Measurements from ENCODE around the gene EMC9.
A peak's percentile ranks its signal among the peaks of the same experiment; 100 is the strongest.

EMC9 gene

DNA sequence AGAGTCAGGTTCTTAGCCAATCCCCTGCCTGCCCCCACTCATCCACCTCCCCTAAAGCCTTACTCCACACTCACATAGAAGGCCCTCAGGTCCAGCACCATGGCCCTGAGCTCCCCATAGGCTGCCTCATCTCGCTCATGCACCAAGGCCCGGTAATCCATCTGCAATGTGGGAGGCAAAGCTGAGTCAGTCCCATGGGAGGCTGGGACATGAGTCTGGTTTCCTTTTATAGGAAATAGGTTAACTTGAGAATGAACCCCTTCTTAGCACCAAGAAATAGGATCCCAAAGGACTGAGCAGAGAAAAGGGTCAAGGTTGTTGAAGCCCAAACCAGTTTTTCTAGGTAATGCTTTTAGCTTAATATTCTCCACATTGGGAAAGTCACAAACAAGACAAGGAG, 2.1 kb upstream of the EMC9 start:
- in situ Hi-C loops (cut with HindIII; ENCODE audit: low pct_unique_long_range_greater_than_20kb, low sequenced_read_pairs) = no loop called here
- no peak for DNase-seq (ENCODE audit: low read depth in 1 of 2, low spot score in 1 of 2)
- TF ChIP-seq JUND (IDR thresholded peaks at IDR 0.05; ENCODE audit: low read depth) = no peak

DNA sequence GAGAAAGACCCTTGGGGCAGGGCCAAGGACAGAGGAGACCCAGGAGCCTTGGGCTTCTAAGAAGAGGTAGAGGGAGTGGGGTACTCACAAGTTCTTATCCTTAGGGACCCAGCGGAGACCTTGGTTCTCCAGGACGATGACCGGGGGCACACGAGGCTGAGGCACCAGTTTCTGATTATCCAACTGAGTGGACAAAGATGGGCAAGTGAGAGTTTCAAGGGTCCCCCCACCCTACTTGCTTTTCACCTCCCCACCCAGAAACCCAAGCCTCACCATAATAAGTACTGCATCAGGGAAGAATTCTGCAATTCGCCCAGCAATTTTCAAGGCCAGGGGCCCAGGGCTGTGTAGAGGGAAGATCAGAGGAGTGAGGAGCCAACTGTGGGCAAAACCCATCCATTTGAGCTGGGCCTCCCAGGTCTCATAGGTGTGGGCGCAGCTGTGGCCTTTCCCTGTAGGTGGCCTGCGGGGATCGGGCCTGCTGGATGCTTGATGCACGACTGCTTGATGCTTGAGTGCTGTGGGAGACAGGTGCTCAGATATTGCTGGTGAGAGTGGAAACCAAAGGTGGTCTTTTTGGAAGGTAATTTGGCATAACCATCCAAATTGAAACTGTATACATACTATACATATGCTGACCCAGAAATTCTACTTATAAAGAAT, 2.0 kb downstream of the EMC9 start:
- in situ Hi-C loops (cut with HindIII; ENCODE audit: low pct_unique_long_range_greater_than_20kb, low sequenced_read_pairs) = no loop called here
- DNase-seq (ENCODE audit: low read depth in 1 of 2, low spot score in 1 of 2) = peak in 1 of 2 experiments; percentile 35
- no peak for TF ChIP-seq JUND (IDR thresholded peaks at IDR 0.05; ENCODE audit: low read depth)

DNA sequence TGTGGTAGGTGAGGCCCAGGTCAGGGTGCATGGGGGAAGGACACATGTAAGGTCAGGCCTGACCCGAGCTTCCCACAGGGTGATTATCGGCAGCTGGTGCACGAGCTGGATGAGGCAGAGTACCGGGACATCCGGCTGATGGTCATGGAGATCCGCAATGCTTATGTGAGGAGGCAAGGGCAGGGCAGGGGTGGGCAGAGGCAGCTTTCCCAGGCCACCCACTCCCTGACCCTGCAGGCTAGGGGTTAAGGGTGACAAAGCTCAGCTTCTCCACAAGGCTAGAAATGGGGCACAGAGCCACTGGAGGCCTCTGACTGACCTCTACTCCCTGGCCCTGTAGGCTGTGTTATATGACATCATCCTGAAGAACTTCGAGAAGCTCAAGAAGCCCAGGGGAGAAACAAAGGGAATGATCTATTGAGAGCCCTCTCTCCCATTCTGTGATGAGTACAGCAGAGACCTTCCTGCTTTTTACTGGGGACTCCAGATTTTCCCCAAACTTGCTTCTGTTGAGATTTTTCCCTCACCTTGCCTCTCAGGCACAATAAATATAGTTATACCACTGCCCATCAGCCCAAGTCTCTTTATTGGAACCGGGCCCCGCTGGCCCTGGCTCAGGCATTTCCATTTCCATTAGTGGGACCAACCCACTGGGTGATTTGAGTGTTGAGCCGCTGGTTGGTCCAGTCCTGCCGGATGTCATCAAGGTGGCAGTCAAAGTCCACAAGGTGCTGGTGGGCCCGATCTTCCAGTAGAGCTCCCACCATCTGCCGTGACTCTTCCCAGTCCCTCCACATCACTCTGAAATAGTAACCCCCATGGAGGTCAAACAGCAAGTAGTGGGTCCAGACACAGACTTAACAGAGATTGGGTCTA, 2.8 kb downstream of the EMC9 start:
- in situ Hi-C loops (cut with HindIII; ENCODE audit: low pct_unique_long_range_greater_than_20kb, low sequenced_read_pairs) = no loop called here
- no peak for DNase-seq (ENCODE audit: low read depth in 1 of 2, low spot score in 1 of 2)
- TF ChIP-seq JUND (IDR thresholded peaks at IDR 0.05; ENCODE audit: low read depth) = no peak

DNA sequence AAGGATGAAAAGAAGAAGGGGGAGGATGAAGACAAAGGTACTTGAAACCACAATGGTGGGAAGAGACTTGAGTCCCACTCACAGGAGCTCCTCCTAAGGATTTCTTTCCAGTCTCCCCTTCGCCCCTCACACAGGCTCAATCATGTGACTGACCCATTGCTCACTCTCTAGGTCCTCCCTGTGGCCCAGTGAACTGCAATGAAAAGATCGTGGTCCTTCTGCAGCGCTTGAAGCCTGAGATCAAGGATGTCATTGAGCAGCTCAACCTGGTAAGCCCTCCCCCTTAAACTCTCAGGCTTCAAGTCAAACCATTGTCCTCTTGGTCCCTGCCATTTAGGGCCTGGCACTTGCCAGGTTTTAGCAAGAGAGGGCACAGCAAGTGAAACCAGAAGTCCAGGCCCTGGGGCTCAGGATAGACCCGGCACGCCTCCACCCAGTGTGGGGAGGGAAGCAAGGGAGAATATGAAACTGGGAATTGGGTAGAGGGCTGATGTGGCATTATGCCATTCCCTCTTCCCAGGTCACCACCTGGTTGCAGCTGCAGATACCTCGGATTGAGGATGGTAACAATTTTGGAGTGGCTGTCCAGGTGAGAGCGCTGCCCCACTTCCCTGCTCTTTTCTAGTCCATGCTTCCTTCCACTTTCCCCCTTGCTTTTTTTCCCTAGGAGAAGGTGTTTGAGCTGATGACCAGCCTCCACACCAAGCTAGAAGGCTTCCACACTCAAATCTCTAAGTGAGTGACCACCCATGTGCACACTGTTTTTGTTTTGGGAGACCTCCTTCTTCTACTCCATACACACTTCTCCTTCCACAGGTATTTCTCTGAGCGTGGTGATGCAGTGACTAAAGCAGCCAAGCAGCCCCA, 3.6 kb downstream of the EMC9 start:
- DNase-seq (ENCODE audit: low read depth in 1 of 2, low spot score in 1 of 2) = no peak
- in situ Hi-C loops (cut with HindIII; ENCODE audit: low pct_unique_long_range_greater_than_20kb, low sequenced_read_pairs) = no loop called here
- no peak for TF ChIP-seq JUND (IDR thresholded peaks at IDR 0.05; ENCODE audit: low read depth)

DNA sequence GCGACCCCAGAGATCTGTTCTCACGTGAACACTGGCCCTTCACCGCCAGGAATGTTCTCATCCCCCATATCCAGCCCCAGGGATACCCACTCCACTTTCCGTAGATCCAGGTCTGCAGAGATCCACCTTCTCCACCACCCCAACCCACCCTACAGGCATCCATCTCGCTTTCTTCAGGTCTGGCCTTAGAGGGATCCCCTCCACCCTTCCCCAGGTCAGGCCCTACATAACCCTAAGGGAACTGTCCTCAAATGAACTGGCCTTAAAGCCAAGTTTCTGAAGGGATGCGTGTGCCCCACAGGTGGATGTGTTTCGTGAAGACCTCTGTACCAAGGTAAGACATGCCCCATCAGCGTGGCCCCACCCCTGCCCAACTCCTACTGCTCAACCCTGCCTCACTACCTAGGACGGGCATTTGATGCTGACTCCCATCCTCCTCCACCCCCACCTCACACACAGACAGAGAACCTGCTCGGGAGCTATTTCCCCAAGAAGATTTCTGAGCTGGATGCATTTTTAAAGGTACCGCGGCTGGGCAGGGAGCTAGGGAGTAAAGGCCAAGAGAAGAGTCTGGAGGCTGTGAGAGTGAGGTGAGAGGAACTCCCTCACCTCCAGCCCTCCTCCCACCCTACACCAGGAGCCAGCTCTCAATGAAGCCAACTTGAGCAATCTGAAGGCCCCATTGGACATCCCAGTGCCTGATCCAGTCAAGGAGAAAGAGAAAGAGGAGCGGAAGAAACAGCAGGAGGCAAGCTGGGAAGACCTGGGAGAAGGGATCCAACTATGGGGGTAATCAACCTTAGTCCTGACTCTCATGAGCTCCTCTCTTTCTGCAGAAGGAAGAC, 4.5 kb downstream of the EMC9 start:
- peak in 1 of 2 experiments; percentile 59 for DNase-seq (ENCODE audit: low read depth in 1 of 2, low spot score in 1 of 2)
- no peak for TF ChIP-seq JUND (IDR thresholded peaks at IDR 0.05; ENCODE audit: low read depth)
- in situ Hi-C loops (cut with HindIII; ENCODE audit: low pct_unique_long_range_greater_than_20kb, low sequenced_read_pairs) = no loop called here

DNA sequence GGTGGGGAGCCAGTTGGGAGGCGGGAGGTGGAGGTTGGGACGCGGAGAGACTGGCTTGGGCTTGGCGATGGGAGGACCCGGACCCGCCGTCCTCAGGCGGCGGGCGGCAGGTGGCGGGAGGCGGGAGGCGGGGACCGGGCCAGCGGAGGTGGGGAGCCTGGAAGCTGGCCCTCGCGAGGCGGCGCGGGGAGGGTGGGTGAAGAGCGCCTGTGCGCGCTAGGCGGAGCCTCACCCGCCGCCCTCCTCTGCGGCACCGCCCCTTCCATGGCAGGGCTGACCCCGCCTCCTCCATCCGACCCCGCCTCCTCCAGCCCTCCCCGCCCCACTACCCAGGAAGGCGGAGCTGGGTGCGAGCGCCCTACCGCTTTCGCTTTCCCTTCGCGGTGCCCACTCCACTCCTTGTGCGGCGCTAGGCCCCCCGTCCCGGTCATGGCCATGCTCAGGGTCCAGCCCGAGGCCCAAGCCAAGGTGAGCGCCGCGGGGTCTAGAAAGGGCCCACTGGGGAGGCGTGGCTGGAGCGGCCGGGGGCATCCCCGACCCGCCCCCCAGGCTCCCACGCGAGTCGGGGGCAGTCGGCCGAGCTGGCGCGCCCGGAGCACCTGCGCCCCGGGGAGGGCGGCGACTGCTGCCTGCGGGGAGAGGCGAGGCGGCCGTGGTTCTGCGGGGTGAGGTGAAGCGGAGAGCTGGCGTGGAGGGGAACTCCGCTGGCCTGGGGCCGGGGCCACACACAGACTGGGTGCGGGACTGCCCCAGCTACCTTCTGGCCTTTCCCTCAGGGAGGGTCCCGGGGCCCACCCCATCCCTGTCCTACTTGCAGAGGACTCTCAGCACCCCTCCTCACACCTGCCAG, 5.3 kb downstream of the EMC9 start, which contains the start of gene PSME1:
PSME1 (plus strand) TSS at position 361 of the 850 bp plus-strand sequence; CDS start at position 430, 69 bp downstream.
- DNase-seq (ENCODE audit: low read depth in 1 of 2, low spot score in 1 of 2) = peak; percentile 71 to 92
- no peak for TF ChIP-seq JUND (IDR thresholded peaks at IDR 0.05; ENCODE audit: low read depth)
- in situ Hi-C loops (cut with HindIII; ENCODE audit: low pct_unique_long_range_greater_than_20kb, low sequenced_read_pairs) = no loop called here

DNA sequence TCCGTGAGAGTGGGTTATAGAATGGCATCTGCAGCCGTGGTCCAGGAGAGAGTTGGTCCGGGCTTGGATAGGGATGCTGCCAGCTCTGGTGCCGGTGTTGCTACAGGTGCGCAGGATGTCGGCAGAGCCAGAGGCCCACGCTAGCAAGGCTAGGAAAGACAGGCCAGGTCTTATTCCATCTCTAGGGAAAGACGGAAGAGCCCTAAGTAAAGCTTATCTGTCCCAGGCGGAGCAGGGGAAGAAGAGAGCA, 5.9 kb downstream of the EMC9 start:
- no peak for TF ChIP-seq JUND (IDR thresholded peaks at IDR 0.05; ENCODE audit: low read depth)
- in situ Hi-C loops (cut with HindIII; ENCODE audit: low pct_unique_long_range_greater_than_20kb, low sequenced_read_pairs) = no loop called here
- DNase-seq (ENCODE audit: low read depth in 1 of 2, low spot score in 1 of 2) = no peak

DNA sequence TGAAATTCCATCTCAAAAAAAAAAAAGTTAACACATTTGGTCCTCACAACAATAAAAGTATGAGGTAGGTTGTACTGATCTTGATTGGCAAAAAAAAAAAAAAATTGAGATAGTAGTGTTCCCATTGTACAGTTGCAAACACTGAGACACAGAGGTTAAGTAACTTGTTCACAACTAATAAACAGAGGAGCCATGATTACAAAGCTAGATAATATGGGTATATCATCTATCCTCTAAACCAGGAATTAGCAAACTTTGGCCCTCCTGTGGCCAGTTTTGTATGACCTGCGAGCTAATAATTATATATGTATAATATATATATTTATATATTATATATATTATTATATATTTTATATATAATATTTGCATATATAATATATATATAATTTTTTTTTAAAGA, 7.7 kb downstream of the EMC9 start:
- no peak for TF ChIP-seq JUND (IDR thresholded peaks at IDR 0.05; ENCODE audit: low read depth)
- in situ Hi-C loops (cut with HindIII; ENCODE audit: low pct_unique_long_range_greater_than_20kb, low sequenced_read_pairs) = no loop called here
- DNase-seq (ENCODE audit: low read depth in 1 of 2, low spot score in 1 of 2) = no peak

DNA sequence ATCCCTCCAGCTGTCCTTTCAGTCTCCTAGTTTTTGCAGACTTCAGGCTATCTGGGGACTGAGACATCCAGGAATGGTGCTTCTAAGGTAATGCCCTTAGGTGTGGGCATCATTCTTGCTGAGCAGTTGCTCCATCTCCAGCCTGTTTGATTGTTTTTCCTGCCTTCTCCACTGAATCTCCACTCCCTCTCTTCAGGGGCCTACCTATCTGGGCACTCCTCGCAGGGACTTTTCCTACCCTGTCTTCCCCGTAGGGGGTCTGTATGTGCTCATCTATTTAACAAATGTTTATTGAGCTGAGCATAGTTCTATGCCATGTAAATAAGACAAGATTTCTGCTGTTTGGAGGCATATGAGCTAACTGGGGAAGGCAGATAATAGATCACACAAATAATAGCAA, 8.4 kb downstream of the EMC9 start:
- no peak for DNase-seq (ENCODE audit: low read depth in 1 of 2, low spot score in 1 of 2)
- TF ChIP-seq JUND (IDR thresholded peaks at IDR 0.05; ENCODE audit: low read depth) = no peak
- in situ Hi-C loops (cut with HindIII; ENCODE audit: low pct_unique_long_range_greater_than_20kb, low sequenced_read_pairs) = no loop called here

DNA sequence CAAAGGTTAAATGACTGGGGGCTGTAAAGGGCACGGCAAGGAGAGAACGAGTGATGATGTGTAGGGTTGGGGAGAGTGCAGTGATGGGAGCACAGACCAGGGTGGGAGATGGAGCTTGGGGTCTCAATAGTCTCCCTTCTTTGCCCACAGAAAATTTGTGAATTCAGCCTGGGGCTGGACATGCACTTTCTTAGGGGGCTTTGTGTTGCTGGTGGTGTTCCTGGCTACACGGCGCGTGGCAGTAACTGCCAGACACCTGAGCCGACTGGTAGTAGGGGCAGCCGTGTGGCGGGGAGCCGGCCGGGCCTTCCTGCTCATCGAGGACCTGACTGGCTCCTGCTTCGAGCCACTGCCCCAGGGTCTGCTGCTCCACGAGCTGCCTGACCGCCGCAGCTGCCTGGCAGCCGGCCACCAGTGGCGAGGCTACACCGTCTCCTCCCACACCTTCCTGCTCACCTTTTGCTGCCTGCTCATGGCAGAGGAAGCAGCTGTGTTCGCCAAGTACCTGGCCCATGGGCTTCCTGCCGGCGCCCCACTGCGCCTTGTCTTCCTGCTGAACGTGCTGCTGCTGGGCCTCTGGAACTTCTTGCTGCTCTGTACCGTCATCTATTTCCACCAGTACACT, 9.2 kb downstream of the EMC9 start:
- DNase-seq (ENCODE audit: low read depth in 1 of 2, low spot score in 1 of 2) = peak in 1 of 2 experiments; percentile 61
- TF ChIP-seq JUND (IDR thresholded peaks at IDR 0.05; ENCODE audit: low read depth) = no peak
- in situ Hi-C loops (cut with HindIII; ENCODE audit: low pct_unique_long_range_greater_than_20kb, low sequenced_read_pairs) = no loop called here

DNA sequence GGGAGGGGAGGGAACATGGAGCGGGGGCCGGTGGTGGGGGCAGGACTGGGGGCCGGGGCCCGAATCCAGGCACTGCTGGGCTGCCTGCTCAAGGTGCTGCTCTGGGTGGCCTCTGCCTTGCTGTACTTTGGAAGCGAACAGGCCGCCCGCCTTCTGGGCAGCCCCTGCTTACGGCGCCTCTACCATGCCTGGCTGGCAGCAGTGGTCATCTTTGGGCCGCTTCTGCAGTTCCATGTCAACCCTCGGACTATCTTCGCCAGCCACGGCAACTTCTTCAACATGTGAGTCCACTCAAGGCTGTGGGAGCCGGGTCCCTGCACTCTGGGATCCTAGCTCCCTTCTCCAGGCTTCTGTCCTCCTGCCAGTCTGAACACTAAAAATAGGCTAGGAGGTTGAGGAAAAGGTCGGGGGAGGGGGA, 9.8 kb downstream of the EMC9 start:
- no peak for TF ChIP-seq JUND (IDR thresholded peaks at IDR 0.05; ENCODE audit: low read depth)
- in situ Hi-C loops (cut with HindIII; ENCODE audit: low pct_unique_long_range_greater_than_20kb, low sequenced_read_pairs) = no loop called here
- no peak for DNase-seq (ENCODE audit: low read depth in 1 of 2, low spot score in 1 of 2)
